Stimulated activated CD8-positive, alpha-beta memory T cell treated with anti-CD3 and anti-CD28 coated beads, Interleukin-15, amount 100 ng/mL, for 24 hours (primary cell): ENCODE data around the gene GABBR2.

Experiments
- DNase-seq: peaks from one replicate; pipeline ENCODE4 v3.0.0-alpha.2; 2020; ENCODE audit warnings: low read depth

GABBR2 gene

GRCh38 chr9:98634685-98635336, 73.9 kb downstream of the GABBR2 start:
- DNase-seq: no peak

GRCh38 chr9:98632839-98633238, 75.9 kb downstream of the GABBR2 start:
- no peak for DNase-seq

- DNase-seq: no peak
Measured at GRCh38 chr9:98627296-98627695, 81.4 kb downstream of the GABBR2 start.

GRCh38 chr9:98625728-98626127, 83.0 kb downstream of the GABBR2 start:
- no peak for DNase-seq

GRCh38 chr9:98619788-98620187, 88.9 kb downstream of the GABBR2 start:
- DNase-seq: no peak

- no peak for DNase-seq
Measured at GRCh38 chr9:98615633-98616032, 93.1 kb downstream of the GABBR2 start.

GRCh38 chr9:98614941-98615340, 93.8 kb downstream of the GABBR2 start:
- DNase-seq: no peak

- DNase-seq: no peak
Measured at GRCh38 chr9:98612061-98612752, 96.5 kb downstream of the GABBR2 start.

- DNase-seq: no peak
Measured at GRCh38 chr9:98611319-98611718, 97.4 kb downstream of the GABBR2 start.

- DNase-seq: no peak
Measured at GRCh38 chr9:98610711-98611110, 98.0 kb downstream of the GABBR2 start.

GRCh38 chr9:98610211-98610610, 98.5 kb downstream of the GABBR2 start:
- DNase-seq: no peak

- DNase-seq: no peak
Measured at GRCh38 chr9:98609646-98610045, 99.1 kb downstream of the GABBR2 start.

GRCh38 chr9:98607787-98608186, 100.9 kb downstream of the GABBR2 start:
- no peak for DNase-seq

- DNase-seq: no peak
Measured at GRCh38 chr9:98607152-98607551, 101.6 kb downstream of the GABBR2 start.

GRCh38 chr9:98606730-98607129, 102.0 kb downstream of the GABBR2 start:
- DNase-seq: no peak

- no peak for DNase-seq
Measured at GRCh38 chr9:98605116-98605515, 103.6 kb downstream of the GABBR2 start.

GRCh38 chr9:98603821-98604383, 104.8 kb downstream of the GABBR2 start:
- no peak for DNase-seq

- no peak for DNase-seq
Measured at GRCh38 chr9:98602839-98603500, 105.8 kb downstream of the GABBR2 start.

- DNase-seq: no peak
Measured at GRCh38 chr9:98600631-98601030, 108.1 kb downstream of the GABBR2 start.

- no peak for DNase-seq
Measured at GRCh38 chr9:98599566-98600216, 109.0 kb downstream of the GABBR2 start.

- DNase-seq: no peak
Measured at GRCh38 chr9:98598861-98599260, 109.9 kb downstream of the GABBR2 start.

- DNase-seq: no peak
Measured at GRCh38 chr9:98597236-98597771, 111.4 kb downstream of the GABBR2 start.
